H9 (cell line): Measurements from ENCODE around the gene KRT12. TPM values are rescaled to one million over a fixed set of nuclear protein-coding genes. Genes with fewer than 3 reads are reported as not detected.

Source experiments
- DNase-seq: peaks from one replicate; pipeline ENCODE4 v3.0.0-alpha.2; 2017
- H2AFZ ChIP-seq: one replicate; pipeline ENCODE4 v1.6.1; 2013; ENCODE audit warnings: mild to moderate bottlenecking, low read length, control low read depth, moderate library complexity
- H2AK5ac ChIP-seq: 2 replicates; pipeline ENCODE4 v1.6.1; 2013; ENCODE audit warnings: low read length, control low read depth, mixed read lengths; ENCODE audit not compliant: insufficient read length
- H2BK120ac ChIP-seq: one replicate; pipeline ENCODE4 v1.6.1; 2013; ENCODE audit warnings: low read depth, mild to moderate bottlenecking, low read length, control low read depth, inconsistent platforms; ENCODE audit not compliant: poor library complexity, severe bottlenecking
- H2BK12ac ChIP-seq: 2 replicates; pipeline ENCODE4 v1.6.1; 2013; ENCODE audit warnings: low read length, control low read depth, mixed read lengths, low read depth; ENCODE audit not compliant: insufficient read length
- H2BK15ac ChIP-seq: 2 replicates; pipeline ENCODE4 v1.6.1; 2013; ENCODE audit warnings: low read depth, low read length, control low read depth
- H2BK20ac ChIP-seq: one replicate; pipeline ENCODE4 v1.6.1; 2013; ENCODE audit warnings: low read depth, mild to moderate bottlenecking, low read length, control low read depth, inconsistent platforms; ENCODE audit not compliant: poor library complexity, severe bottlenecking
- H2BK5ac ChIP-seq: 2 replicates; pipeline ENCODE4 v1.6.1; 2013; ENCODE audit warnings: low read length, control low read depth, mixed read lengths; ENCODE audit not compliant: insufficient read length
- H3K14ac ChIP-seq: 2 replicates; pipeline ENCODE4 v1.6.1; 2013; ENCODE audit warnings: low read length, control low read depth; ENCODE audit not compliant: insufficient read depth
- H3K18ac ChIP-seq: 2 replicates; pipeline ENCODE4 v1.6.1; 2013; ENCODE audit warnings: low read depth, mild to moderate bottlenecking, mixed read lengths, low read length, control low read depth; ENCODE audit not compliant: insufficient read length
- H3K23ac ChIP-seq: 2 replicates; pipeline ENCODE4 v1.6.1; 2013; ENCODE audit warnings: low read length, control low read depth, mixed read lengths, low read depth; ENCODE audit not compliant: insufficient read length
- H3K23me2 ChIP-seq: 2 replicates; pipeline ENCODE4 v1.6.1; 2013; ENCODE audit warnings: low read depth, mild to moderate bottlenecking, mixed read lengths, low read length, control low read depth; ENCODE audit not compliant: insufficient read length, poor library complexity, severe bottlenecking
- H3K27ac ChIP-seq: 2 replicates; pipeline ENCODE4 v1.5.1; 2013; ENCODE audit warnings: low read length, control low read depth, mixed read lengths, low read depth; ENCODE audit not compliant: insufficient read length
- H3K27me3 ChIP-seq: 2 replicates; pipeline ENCODE4 v1.6.1; 2013; ENCODE audit warnings: low read length, control low read depth, inconsistent platforms; ENCODE audit not compliant: insufficient read depth
- H3K4ac ChIP-seq: 2 replicates; pipeline ENCODE4 v1.6.1; 2013; ENCODE audit warnings: low read depth, mild to moderate bottlenecking, control low read depth, inconsistent platforms, low read length, moderate library complexity
- H3K4me1 ChIP-seq: 2 replicates; pipeline ENCODE4 v1.6.1; 2013; ENCODE audit warnings: low read length, control low read depth, inconsistent platforms; ENCODE audit not compliant: insufficient read depth
- H3K4me2 ChIP-seq: 2 replicates; pipeline ENCODE4 v1.6.1; 2013; ENCODE audit warnings: low read length, control low read depth, mixed read lengths; ENCODE audit not compliant: insufficient read length, insufficient read depth
- H3K56ac ChIP-seq: 2 replicates; pipeline ENCODE4 v1.6.1; 2013; ENCODE audit warnings: low read depth, mild to moderate bottlenecking, mixed read lengths, low read length, control low read depth; ENCODE audit not compliant: insufficient read length
- H3K79me1 ChIP-seq: 2 replicates; pipeline ENCODE4 v1.6.1; 2013; ENCODE audit warnings: low read depth, mild to moderate bottlenecking, moderate library complexity, low read length, control low read depth, inconsistent platforms; ENCODE audit not compliant: insufficient read depth, poor library complexity, severe bottlenecking
- H3K79me2 ChIP-seq: 2 replicates; pipeline ENCODE4 v1.6.1; 2013; ENCODE audit warnings: low read length, control low read depth, inconsistent platforms; ENCODE audit not compliant: insufficient read depth
- H3K9ac ChIP-seq: 2 replicates; pipeline ENCODE4 v1.6.1; 2013; ENCODE audit warnings: low read length, control low read depth, mixed read lengths; ENCODE audit not compliant: insufficient read length; ENCODE audit errors: extremely low read depth
- H3K9me3 ChIP-seq: one replicate; pipeline ENCODE4 v1.6.1; 2013; ENCODE audit warnings: low read depth, low read length, inconsistent platforms; ENCODE audit not compliant: control insufficient read depth
- H3T11ph ChIP-seq: one replicate; pipeline ENCODE4 v1.6.1; 2013; ENCODE audit warnings: mild to moderate bottlenecking, low read length, control low read depth, inconsistent platforms
- H4K20me1 ChIP-seq: one replicate; pipeline ENCODE4 v1.6.1; 2013; ENCODE audit not compliant: control insufficient read depth, insufficient read length, insufficient read depth
- H4K5ac ChIP-seq: 2 replicates; pipeline ENCODE4 v1.6.1; 2013; ENCODE audit warnings: low read depth, mild to moderate bottlenecking, mixed read lengths, low read length, control low read depth; ENCODE audit not compliant: insufficient read length
- H4K8ac ChIP-seq: replicated peaks from 2 replicates; pipeline ENCODE4 v1.6.1; 2013; ENCODE audit warnings: low read length, control low read depth, mixed read lengths, low read depth; ENCODE audit not compliant: insufficient read length
- H4K91ac ChIP-seq: 2 replicates; pipeline ENCODE4 v1.6.1; 2013; ENCODE audit warnings: low read depth, mild to moderate bottlenecking, moderate library complexity, mixed read lengths, low read length, control low read depth; ENCODE audit not compliant: insufficient read length
- H3K27ac Mint-ChIP-seq, 3 experiments: 2 replicates in 2 of 3; 3 replicates in 1 of 3; pipeline ENCODE4 v1.8.0; 2020 to 2021; ENCODE audit warnings: mixed read lengths in 3 of 3, mild to moderate bottlenecking in 1 of 3, moderate library complexity in 1 of 3
- H3K27me3 Mint-ChIP-seq: 2 replicates; pipeline ENCODE4 v1.8.0; 2021; ENCODE audit warnings: low read depth, mild to moderate bottlenecking, moderate library complexity, mixed read lengths
- H3K36me3 Mint-ChIP-seq, 3 experiments: 2 replicates in 2 of 3; 3 replicates in 1 of 3; pipeline ENCODE4 v1.8.0; 2020 to 2021; ENCODE audit warnings: low read depth in 3 of 3, mixed read lengths in 3 of 3; ENCODE audit not compliant: insufficient read depth in 1 of 3
- H3K4me1 Mint-ChIP-seq, 2 experiments: 2 replicates each; pipeline ENCODE4 v1.8.0; 2020; ENCODE audit warnings: mixed read lengths in 2 of 2
- H3K4me3 Mint-ChIP-seq, 2 experiments: 2 replicates in 1 of 2; 3 replicates in 1 of 2; pipeline ENCODE4 v1.8.0; 2020 to 2021; ENCODE audit warnings: mild to moderate bottlenecking in 2 of 2, mixed read lengths in 2 of 2, moderate library complexity in 1 of 2
- H3K9me3 Mint-ChIP-seq, 2 experiments: 2 replicates in 1 of 2; 3 replicates in 1 of 2; pipeline ENCODE4 v1.8.0; 2020; ENCODE audit warnings: mild to moderate bottlenecking in 2 of 2, mixed read lengths in 2 of 2, moderate library complexity in 1 of 2
- CTCF ChIP-seq: fragments of 200-600 bp; sonication (generic); conservative IDR thresholded peaks from 3 replicates; pipeline ENCODE4 v1.8.0; 2021; ENCODE audit warnings: antibody characterized with exemption, mild to moderate bottlenecking
- WGBS: extraction: QIAGEN DNeasy Blood & Tissue Kit; methylation state at CpG from one replicate; pipeline ENCODE4 v1.1.7; 2013; ENCODE audit warnings: missing lambda C conversion rate, low lambda C conversion rate, mixed read lengths; ENCODE audit not compliant: insufficient read length; ENCODE audit errors: extremely low coverage; 5-methylcytosine and 5-hydroxymethylcytosine counted together
- total RNA-seq: library from RNA; stranded (reverse); gene quantifications from 2 replicates; pipeline ENCODE4 v1.2.1, GENCODE V29; 2021

KRT12 gene
- total RNA-seq, 1 experiment from 2014 or later = not detected

- H2AFZ ChIP-seq = no peak overlapping the region
- no peak overlapping the region for H3K4me2 ChIP-seq
Measured at GRCh38 chr17:40915199-40915661, 48.2 kb upstream of the KRT12 start.

More at GRCh38 chr17:40915199-40915661, 48.2 kb upstream of the KRT12 start:
- Histone ChIP-seq H4K20me1 (no peaks in the 10 kb centered on the region), H2BK12ac (no peak overlapping the region), H4K91ac (no peak overlapping the region), H3K23me2 (no peaks in the 10 kb centered on the region), H2BK5ac (no peak overlapping the region), H3K23ac (no peak overlapping the region), H3T11ph (no peak overlapping the region), H2BK15ac (no peak overlapping the region), H2BK20ac (no peak overlapping the region), H3K79me1 (no peaks in the 10 kb centered on the region), H4K8ac (no peak overlapping the region), H3K18ac (no peak overlapping the region), H3K56ac (no peak overlapping the region), H4K5ac (no peak overlapping the region), H2AK5ac (no peak overlapping the region), H3K9ac (no peak overlapping the region), H3K9me3 (no peaks in the 10 kb centered on the region), H3K27me3 (no peaks in the 10 kb centered on the region), H3K4ac (no peak overlapping the region), H3K14ac (no peak overlapping the region), H2BK120ac (no peak overlapping the region), H3K27ac (no peak overlapping the region), H3K4me1 (no peaks in the 10 kb centered on the region), H3K79me2 (no peaks in the 10 kb centered on the region)
- no peak for TF ChIP-seq CTCF
- DNase-seq = no peak
- no peak overlapping the region for H3K4me3 Mint-ChIP-seq
- no peaks in the 10 kb centered on the region for H3K4me1 Mint-ChIP-seq
- H3K27me3 Mint-ChIP-seq = no peaks in the 10 kb centered on the region
- no peaks in the 10 kb centered on the region for H3K36me3 Mint-ChIP-seq
- no CpG with 5 or more reads among the region's 3 CpGs for WGBS
- H3K9me3 Mint-ChIP-seq = no peaks in the 10 kb centered on the region
- no peak overlapping the region for H3K27ac Mint-ChIP-seq
